ENCODE data around the gene GPC5.

Gene GPC5

GRCh38 chr13:91748416-91749089 lies 350.1 kb downstream of the GPC5 start:
- TF ChIP-seq CTCF (conservative IDR thresholded peaks at IDR 0.05) = no peak
- no peak overlapping the region for H3K27ac ChIP-seq

- no peak overlapping the region for H3K27ac ChIP-seq
- no peak for TF ChIP-seq CTCF (conservative IDR thresholded peaks at IDR 0.05)
Measured at GRCh38 chr13:91758724-91759123, 360.3 kb downstream of the GPC5 start.

- no peak for TF ChIP-seq CTCF (conservative IDR thresholded peaks at IDR 0.05)
- H3K27ac ChIP-seq = no peak overlapping the region
Measured at GRCh38 chr13:91762957-91763356, 364.5 kb downstream of the GPC5 start.

- no peak overlapping the region for H3K27ac ChIP-seq
- no peak for TF ChIP-seq CTCF (conservative IDR thresholded peaks at IDR 0.05)
Measured at GRCh38 chr13:91764527-91764926, 366.1 kb downstream of the GPC5 start.

- TF ChIP-seq CTCF (conservative IDR thresholded peaks at IDR 0.05) = no peak
- no peak overlapping the region for H3K27ac ChIP-seq
Measured at GRCh38 chr13:91767651-91768050, 369.2 kb downstream of the GPC5 start.

- H3K27ac ChIP-seq = no peak overlapping the region
- no peak for TF ChIP-seq CTCF (conservative IDR thresholded peaks at IDR 0.05)
Measured at GRCh38 chr13:91768746-91769145, 370.3 kb downstream of the GPC5 start.

- no peak for TF ChIP-seq CTCF (conservative IDR thresholded peaks at IDR 0.05)
- no peak overlapping the region for H3K27ac ChIP-seq
Measured at GRCh38 chr13:91771229-91771628, 372.8 kb downstream of the GPC5 start.
